HEK293 (cell line): Measurements from ENCODE around the gene IFNL3.
"Not testable (repeated sequence)": the region's sequence is repeated elsewhere in the genome, so short reads cannot be mapped to it uniquely, and the experiment has no call there.

Experiments
- CTCF ChIA-PET: fragments of 350-600 bp; formaldehyde crosslinking; extraction: SDS; loops from one replicate; lab custom pipeline; 2021; ENCODE audit warnings: antibody characterized with exemption; lab: Yijun Ruan, JAX
- POLR2A ChIA-PET: fragments of 300-600 bp; formaldehyde crosslinking; extraction: SDS; loops from one replicate; lab custom pipeline; 2020; ENCODE audit warnings: antibody characterized with exemption, inconsistent platforms; lab: Yijun Ruan, JAX
- H3K27ac ChIP-seq: fragments of 200-500 bp; sonication (Bioruptor generic); 2 replicates; pipeline ENCODE4 v1.5.1; 2014; ENCODE audit warnings: low read depth, low read length, control low read depth, inconsistent platforms; ENCODE audit errors: extremely low read depth
- H3K36me3 ChIP-seq, 2 experiments: fragments of 200-500 bp in 1 of 2; sonication (Bioruptor generic) in 1 of 2; 1 replicate in 1 of 2; 2 replicates in 1 of 2; pipeline ENCODE4 v1.5.1; 2014 to 2017; ENCODE audit warnings: inconsistent platforms in 2 of 2, low read length in 2 of 2; ENCODE audit not compliant: control insufficient read depth in 2 of 2, insufficient read depth in 1 of 2
- H3K4me1 ChIP-seq: fragments of 200-500 bp; sonication (Bioruptor generic); 2 replicates; pipeline ENCODE4 v1.5.1; 2014; ENCODE audit warnings: mild to moderate bottlenecking, low read length, inconsistent platforms; ENCODE audit not compliant: control insufficient read depth, insufficient read depth
- H3K4me3 ChIP-seq: 2 replicates; pipeline ENCODE4 v1.5.1; 2011; ENCODE audit warnings: low read depth, mild to moderate bottlenecking, control low read depth, low read length, moderate library complexity
- H3K9me3 ChIP-seq: fragments of 200-500 bp; sonication (Bioruptor generic); 2 replicates; pipeline ENCODE4 v1.5.1; 2014; ENCODE audit warnings: low read depth, low read length, inconsistent platforms; ENCODE audit not compliant: control insufficient read depth, insufficient read depth
- MZF1 ChIP-seq: fragments of 450-650 bp; formaldehyde crosslinking; IDR thresholded peaks from 2 replicates; pipeline ENCODE4 v1.5.1; 2017; ENCODE audit warnings: missing biosample characterization, missing genetic modification characterization, borderline replicate concordance
- ZFP3 ChIP-seq: fragments of 450-650 bp; formaldehyde crosslinking; IDR thresholded peaks from 2 replicates; pipeline ENCODE4 v1.5.1; 2016; ENCODE audit warnings: low read depth, missing biosample characterization, missing genetic modification characterization
- ZNF248 ChIP-seq: fragments of 450-650 bp; formaldehyde crosslinking; IDR thresholded peaks from 2 replicates; pipeline ENCODE4 v1.5.1; 2017; ENCODE audit warnings: missing biosample characterization, missing genetic modification characterization
- ZNF350 ChIP-seq: fragments of 450-650 bp; formaldehyde crosslinking; IDR thresholded peaks from 2 replicates; pipeline ENCODE4 v1.5.0; 2017; ENCODE audit warnings: missing biosample characterization, mild to moderate bottlenecking, missing genetic modification characterization
- ZNF558 ChIP-seq: fragments of 450-650 bp; formaldehyde crosslinking; IDR thresholded peaks from 2 replicates; pipeline ENCODE4 v1.5.1; 2016; ENCODE audit warnings: missing biosample characterization, missing genetic modification characterization
- ZNF571 ChIP-seq: fragments of 450-650 bp; formaldehyde crosslinking; IDR thresholded peaks from 2 replicates; pipeline ENCODE4 v1.5.0; 2017; ENCODE audit warnings: missing biosample characterization, missing genetic modification characterization
- ZNF610 ChIP-seq: fragments of 450-650 bp; formaldehyde crosslinking; IDR thresholded peaks from 2 replicates; pipeline ENCODE4 v1.5.1; 2016; ENCODE audit warnings: missing biosample characterization, missing genetic modification characterization, borderline replicate concordance
- ZSCAN30 ChIP-seq: fragments of 450-650 bp; IDR thresholded peaks from 2 replicates; pipeline ENCODE4 v1.5.1; 2018; ENCODE audit warnings: missing biosample characterization, mild to moderate bottlenecking, missing genetic modification characterization, moderate library complexity
- TF ChIP-seq, protein P1 (sequence below): fragments of 450-650 bp; formaldehyde crosslinking; IDR thresholded peaks from 2 replicates; pipeline ENCODE4 v1.5.1; 2016; ENCODE audit warnings: missing biosample characterization, missing genetic modification characterization
- TF ChIP-seq, protein P2 (sequence below): fragments of 450-650 bp; formaldehyde crosslinking; IDR thresholded peaks from 2 replicates; pipeline ENCODE4 v1.5.1; 2016; ENCODE audit warnings: missing biosample characterization, missing genetic modification characterization
- TF ChIP-seq, protein P3 (sequence below): fragments of 450-650 bp; formaldehyde crosslinking; IDR thresholded peaks from 2 replicates; pipeline ENCODE4 v1.5.1; 2017; ENCODE audit warnings: missing biosample characterization, missing genetic modification characterization
- TF ChIP-seq, protein P4 (sequence below): fragments of 450-650 bp; formaldehyde crosslinking; IDR thresholded peaks from 2 replicates; pipeline ENCODE4 v1.5.1; 2016; ENCODE audit warnings: missing biosample characterization, missing genetic modification characterization

The IFNL3 gene

DNA sequence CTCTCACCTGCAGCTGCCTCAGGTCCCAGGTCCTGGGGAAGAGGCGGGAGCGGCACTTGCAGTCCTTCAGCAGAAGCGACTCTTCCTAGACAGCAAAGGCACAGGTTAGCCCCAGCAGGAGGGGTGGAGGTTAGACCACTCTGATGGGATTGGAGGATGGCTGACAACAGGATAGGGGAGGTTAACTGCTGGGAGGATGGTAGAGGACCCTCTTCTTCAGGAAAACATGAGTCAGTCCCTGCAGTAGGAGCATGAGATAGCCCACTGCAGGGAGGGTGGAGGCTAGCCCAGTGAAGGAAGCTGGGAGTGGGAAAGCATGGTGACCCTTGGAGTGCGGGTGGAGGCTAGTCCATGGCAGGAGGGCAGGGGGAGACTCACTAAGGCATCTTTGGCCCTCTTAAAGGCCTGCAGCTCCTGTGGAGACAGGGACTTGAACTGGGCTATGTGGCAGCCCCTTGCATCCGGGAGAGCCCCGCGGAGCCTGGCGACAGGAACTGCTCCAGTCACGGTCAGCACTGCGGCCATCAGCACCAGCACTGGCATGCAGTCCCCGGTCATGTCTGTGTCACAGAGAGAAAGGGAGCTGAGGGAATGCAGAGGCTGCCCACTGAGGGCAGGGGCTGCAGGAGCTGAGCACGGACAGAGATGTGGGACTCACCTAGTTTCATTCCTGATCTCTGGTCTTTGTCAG, at the start of gene IFNL3:
Gene IFNL3 (minus strand): TSS at position 597 of the 691 bp plus-strand sequence. CDS start 39 bp downstream, at position 558.
- CTCF ChIA-PET, POLR2A ChIA-PET, H3K4me3 ChIP-seq, H3K36me3 ChIP-seq, H3K9me3 ChIP-seq, H3K27ac ChIP-seq, H3K4me1 ChIP-seq: not testable (repeated sequence)
- TF ChIP-seq, protein P1, sequence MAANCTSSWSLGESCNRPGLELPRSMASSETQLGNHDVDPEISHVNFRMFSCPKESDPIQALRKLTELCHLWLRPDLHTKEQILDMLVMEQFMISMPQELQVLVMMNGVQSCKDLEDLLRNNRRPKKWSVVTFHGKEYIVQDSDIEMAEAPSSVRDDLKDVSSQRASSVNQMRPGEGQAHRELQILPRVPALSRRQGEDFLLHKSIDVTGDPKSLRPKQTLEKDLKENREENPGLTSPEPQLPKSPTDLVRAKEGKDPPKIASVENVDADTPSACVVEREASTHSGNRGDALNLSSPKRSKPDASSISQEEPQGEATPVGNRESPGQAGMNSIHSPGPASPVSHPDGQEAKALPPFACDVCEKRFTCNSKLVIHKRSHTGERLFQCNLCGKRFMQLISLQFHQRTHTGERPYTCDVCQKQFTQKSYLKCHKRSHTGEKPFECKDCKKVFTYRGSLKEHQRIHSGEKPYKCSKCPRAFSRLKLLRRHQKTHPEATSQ (tag by site-specific recombination), result peak; percentile 70; the same call in 1 of the 2 replicates

DNA sequence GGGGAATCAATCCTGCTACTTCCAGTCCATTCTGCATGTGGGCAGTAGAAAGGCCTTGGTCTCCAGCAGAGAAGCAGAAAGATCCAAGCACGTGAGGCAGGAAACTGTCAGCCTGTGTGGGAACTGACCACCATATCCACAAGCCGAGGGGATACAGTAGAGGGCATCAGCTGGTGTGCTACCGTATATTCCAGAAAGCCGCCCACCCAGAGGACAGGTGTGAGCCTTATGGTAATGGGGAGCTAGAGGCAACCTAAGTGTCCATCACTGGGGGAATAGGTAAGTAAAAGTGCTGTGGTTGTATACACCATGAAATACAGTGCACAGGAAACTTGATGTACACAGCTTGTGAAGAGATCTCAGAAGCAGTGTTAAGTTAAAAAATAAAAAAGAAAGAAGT, 48.6 kb upstream of the IFNL3 start:
- Histone ChIP-seq H3K27ac (no peak overlapping the region), H3K9me3 (no peaks in the 10 kb centered on the region; the same call in none of the 2 replicates), H3K36me3 (no peaks in the 10 kb centered on the region), H3K4me1 (no peaks in the 10 kb centered on the region), H3K4me3 (no peak overlapping the region)
- ChIA-PET CTCF (interaction anchor here (0.6 to 1.8 kb wide), 6 partner anchors 11 to 738 kb away, joined by 3 to 4 read pairs (median 4); no protein-coding TSS in a partner anchor), POLR2A (interaction anchor here (1.6 kb wide), 1 partner anchor 10 kb away, joined by 3 read pairs; no protein-coding TSS in a partner anchor)
- TF ChIP-seq MZF1 (tag by site-specific recombination), result peak; percentile 98
- TF ChIP-seq ZNF571 (tag by site-specific recombination), result no peak

DNA sequence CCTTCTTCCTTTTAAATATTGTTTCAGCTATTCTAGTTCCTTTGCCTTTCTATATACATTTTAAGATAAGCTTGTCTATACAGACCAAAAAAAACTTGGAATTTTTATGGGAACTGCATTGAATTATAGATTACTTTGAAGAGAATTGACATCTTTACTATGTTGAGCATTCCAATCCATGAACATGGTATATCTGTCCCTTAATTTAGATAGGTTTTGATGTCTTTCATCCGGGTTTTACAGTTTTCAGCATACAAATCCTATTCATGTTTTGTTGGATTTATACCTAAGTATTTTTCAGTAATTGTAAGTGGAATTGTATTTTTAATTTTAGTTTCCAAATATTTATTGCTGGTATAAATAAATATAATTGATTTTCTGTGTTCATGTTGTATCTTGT, 39.2 kb upstream of the IFNL3 start:
- CTCF ChIA-PET, result no interaction called here
- no peak overlapping the region for H3K27ac ChIP-seq
- no peaks in the 10 kb centered on the region for H3K4me1 ChIP-seq
- H3K9me3 ChIP-seq, result peaks cover 12% of the 10 kb centered on the region
- H3K4me3 ChIP-seq, result no peak overlapping the region
- TF ChIP-seq ZNF558 (tag by site-specific recombination), result no peak
- no peak for TF ChIP-seq ZSCAN30
- TF ChIP-seq, protein P2, sequence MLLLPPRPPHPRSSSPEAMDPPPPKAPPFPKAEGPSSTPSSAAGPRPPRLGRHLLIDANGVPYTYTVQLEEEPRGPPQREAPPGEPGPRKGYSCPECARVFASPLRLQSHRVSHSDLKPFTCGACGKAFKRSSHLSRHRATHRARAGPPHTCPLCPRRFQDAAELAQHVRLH (tag by site-specific recombination), result no peak
- TF ChIP-seq, protein P3, sequence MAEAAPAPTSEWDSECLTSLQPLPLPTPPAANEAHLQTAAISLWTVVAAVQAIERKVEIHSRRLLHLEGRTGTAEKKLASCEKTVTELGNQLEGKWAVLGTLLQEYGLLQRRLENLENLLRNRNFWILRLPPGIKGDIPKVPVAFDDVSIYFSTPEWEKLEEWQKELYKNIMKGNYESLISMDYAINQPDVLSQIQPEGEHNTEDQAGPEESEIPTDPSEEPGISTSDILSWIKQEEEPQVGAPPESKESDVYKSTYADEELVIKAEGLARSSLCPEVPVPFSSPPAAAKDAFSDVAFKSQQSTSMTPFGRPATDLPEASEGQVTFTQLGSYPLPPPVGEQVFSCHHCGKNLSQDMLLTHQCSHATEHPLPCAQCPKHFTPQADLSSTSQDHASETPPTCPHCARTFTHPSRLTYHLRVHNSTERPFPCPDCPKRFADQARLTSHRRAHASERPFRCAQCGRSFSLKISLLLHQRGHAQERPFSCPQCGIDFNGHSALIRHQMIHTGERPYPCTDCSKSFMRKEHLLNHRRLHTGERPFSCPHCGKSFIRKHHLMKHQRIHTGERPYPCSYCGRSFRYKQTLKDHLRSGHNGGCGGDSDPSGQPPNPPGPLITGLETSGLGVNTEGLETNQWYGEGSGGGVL (tag by site-specific recombination), result no peak
- TF ChIP-seq ZFP3 (tag by site-specific recombination), result no peak
- no peak for TF ChIP-seq ZNF350 (tag by site-specific recombination)
- TF ChIP-seq, protein P4, sequence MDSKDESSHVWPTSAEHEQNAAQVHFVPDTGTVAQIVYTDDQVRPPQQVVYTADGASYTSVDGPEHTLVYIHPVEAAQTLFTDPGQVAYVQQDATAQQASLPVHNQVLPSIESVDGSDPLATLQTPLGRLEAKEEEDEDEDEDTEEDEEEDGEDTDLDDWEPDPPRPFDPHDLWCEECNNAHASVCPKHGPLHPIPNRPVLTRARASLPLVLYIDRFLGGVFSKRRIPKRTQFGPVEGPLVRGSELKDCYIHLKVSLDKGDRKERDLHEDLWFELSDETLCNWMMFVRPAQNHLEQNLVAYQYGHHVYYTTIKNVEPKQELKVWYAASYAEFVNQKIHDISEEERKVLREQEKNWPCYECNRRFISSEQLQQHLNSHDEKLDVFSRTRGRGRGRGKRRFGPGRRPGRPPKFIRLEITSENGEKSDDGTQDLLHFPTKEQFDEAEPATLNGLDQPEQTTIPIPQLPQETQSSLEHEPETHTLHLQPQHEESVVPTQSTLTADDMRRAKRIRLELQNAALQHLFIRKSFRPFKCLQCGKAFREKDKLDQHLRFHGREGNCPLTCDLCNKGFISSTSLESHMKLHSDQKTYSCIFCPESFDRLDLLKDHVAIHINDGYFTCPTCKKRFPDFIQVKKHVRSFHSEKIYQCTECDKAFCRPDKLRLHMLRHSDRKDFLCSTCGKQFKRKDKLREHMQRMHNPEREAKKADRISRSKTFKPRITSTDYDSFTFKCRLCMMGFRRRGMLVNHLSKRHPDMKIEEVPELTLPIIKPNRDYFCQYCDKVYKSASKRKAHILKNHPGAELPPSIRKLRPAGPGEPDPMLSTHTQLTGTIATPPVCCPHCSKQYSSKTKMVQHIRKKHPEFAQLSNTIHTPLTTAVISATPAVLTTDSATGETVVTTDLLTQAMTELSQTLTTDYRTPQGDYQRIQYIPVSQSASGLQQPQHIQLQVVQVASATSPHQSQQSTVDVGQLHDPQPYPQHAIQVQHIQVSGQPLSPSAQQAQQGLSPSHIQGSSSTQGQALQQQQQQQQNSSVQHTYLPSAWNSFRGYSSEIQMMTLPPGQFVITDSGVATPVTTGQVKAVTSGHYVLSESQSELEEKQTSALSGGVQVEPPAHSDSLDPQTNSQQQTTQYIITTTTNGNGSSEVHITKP (tag by site-specific recombination), result no peak
- TF ChIP-seq ZNF248 (tag by site-specific recombination), result peak; percentile 99
- no peak for TF ChIP-seq ZNF610 (tag by site-specific recombination)
- POLR2A ChIA-PET, result no interaction called here
- no peaks in the 10 kb centered on the region; a peak in 2 of 3 replicates for H3K36me3 ChIP-seq
